H54 (cell line): ENCODE measurements around the gene GTF3C6.
"Not testable (repeated sequence)": the region's sequence is repeated elsewhere in the genome, so short reads cannot be mapped to it uniquely, and the experiment has no call there.

ENCODE experiments used
- DNase-seq: peaks from one replicate; pipeline ENCODE4 v3.0.0; 2011; ENCODE audit warnings: low spot score, mixed read lengths; ENCODE audit not compliant: insufficient read length
- FAIRE-seq: peaks from 3 replicates; lab custom pipeline; 2011; peaks lifted over from hg19 to GRCh38; lab: Jason Lieb, UNC
- POLR2A ChIP-seq: IDR thresholded peaks from 2 replicates; pipeline ENCODE4 v1.6.1; 2011; ENCODE audit warnings: low read depth, mild to moderate bottlenecking, low read length

The GTF3C6 gene

GRCh38 chr6:111011360-111012142 is 53.0 kb downstream of the GTF3C6 start:
- TF ChIP-seq POLR2A, result no peak
- peak; percentile 30 for DNase-seq
- peak; percentile 62 for FAIRE-seq

DNA sequence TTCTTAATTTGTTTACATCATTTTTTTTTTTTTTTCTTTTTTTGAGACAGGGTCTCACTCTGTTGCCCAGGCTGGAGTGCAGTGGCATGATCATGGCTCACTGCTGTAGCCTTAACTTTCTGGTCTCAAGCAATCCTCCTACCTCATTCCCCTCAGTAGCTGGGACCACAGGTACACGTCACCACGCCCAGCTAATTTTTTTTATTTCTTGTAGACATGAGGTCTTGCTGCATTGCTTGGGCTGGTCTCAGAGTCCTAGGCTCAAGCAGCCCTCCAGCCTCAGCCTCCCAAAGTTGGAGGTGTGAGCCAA is 53.6 kb downstream of the GTF3C6 start:
- FAIRE-seq, result no peak
- TF ChIP-seq POLR2A, result no peak
- DNase-seq, result no peak

DNA sequence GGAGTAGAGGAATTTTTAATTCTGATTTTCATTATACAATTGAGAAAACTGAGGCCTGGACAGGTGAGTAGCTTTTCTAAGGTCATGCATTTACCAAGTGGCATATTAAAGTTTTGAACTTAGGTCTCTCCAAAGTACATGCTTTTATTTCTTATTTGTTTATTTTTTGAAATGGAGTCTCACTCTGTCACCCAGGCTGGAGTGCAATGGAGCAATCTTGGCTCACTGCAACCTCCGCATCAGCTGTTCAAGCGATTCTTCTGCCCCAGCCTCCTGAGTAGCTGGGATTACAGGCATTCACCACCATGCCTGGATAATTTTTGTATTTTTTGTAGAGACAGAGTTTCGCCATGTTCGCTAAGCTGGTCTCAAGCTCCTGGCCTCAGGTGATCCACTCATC is 54.0 kb downstream of the GTF3C6 start:
- DNase-seq, FAIRE-seq: not testable (repeated sequence)

DNA sequence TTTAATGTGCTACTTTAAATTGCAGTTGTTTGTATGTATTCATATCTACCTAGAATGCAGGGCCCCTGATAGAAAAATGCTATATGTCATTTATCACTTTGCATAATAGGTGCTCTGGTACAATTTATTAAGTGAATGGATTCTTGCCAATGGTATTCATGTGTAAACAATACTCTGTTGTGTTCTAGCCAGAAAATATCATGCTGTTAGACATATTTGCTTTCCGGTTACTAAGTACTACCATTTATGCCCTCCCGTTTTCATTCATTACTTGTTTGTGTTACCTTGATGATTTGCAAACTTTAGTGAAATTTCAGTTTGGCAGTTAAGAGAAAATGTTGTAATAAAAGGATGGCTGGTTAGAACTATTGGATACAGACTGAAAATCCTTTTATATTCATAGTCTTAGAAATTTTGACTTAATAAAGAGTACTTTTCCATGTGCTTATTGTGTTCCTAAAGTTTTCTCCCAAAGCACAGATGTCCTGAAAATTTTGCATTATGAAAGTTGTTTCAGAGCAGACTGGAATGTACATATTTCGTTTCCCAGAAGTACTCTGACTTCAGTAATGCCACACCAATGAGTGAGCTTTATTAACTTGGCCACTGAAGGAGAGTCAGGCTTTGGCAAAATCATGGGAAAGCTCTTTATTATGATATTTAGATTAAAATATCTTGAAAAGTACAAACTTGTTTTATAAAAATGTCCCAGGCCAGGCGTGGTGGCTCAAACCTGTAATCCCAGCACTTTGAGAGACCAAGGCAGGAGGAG is 54.8 kb downstream of the GTF3C6 start:
- FAIRE-seq (no peak), DNase-seq (no peak)
- TF ChIP-seq POLR2A, result no peak

DNA sequence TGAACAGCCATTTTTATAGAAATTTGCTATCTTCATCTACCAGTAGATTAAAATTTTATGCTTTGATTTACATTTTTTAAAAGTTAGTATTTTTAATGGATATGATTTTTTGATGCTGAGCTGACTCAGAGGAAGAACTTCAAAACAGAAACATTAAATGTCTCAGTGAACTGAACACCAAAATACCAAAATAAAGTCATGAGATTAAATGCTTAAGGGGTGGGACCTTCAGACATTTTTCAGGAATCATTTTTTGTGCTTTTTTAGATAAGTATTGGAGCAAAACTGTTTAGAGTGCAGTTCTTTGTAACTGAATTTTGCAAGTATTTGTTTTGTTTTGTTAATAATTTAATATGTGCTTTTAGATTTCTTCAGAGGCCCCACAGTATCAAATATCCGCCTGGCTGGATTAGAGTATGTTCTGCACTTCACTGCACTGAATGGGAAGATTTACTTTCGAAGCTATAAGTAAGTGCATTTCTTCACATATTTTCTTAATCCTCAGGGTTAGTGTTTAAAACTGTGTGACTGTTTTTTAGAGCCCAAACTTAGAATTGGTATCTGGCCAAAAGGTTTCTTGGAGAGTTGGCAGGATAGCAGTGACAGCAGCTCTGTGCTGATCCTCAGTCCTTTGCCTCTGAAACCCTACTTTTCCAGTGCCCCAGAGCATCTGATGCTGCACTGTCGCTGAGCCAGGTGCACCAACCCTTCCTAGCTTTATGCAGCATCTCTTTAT is 57.1 kb downstream of the GTF3C6 start:
- FAIRE-seq (no peak), DNase-seq (no peak)
- TF ChIP-seq POLR2A, result no peak

DNA sequence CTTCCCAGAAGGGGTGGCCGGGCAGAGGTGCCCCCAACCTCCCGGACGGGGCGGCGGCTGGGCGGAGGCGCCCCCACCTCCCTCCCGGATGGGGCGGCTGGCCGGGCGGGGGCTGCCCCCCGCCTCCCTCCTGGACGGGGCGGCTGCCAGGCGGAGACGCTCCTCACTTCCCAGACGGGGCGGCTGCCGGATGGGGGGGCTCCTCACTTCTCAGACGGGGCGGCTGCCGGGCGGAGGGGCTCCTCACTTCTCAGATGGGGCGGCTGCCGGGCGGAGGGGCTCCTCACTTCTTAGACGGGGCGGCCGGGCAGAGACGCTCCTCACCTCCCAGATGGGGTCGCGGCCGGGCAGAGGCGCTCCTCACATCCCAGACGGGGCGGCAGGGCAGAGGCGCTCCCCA is 58.7 kb downstream of the GTF3C6 start:
- not testable (repeated sequence) for DNase-seq, FAIRE-seq
